HEK293T (cell line): Measurements from ENCODE around the gene TMX1.

Source experiments
- ELF4 ChIP-seq: fragments of 450-650 bp; IDR thresholded peaks from 2 replicates; pipeline ENCODE4 v1.6.1; 2017; ENCODE audit warnings: antibody characterized with exemption
- FOXK2 ChIP-seq: fragments of 450-650 bp; IDR thresholded peaks from 2 replicates; pipeline ENCODE4 v1.6.1; 2016; ENCODE audit warnings: mild to moderate bottlenecking
- HDGF ChIP-seq: fragments of 450-650 bp; IDR thresholded peaks from 2 replicates; pipeline ENCODE4 v1.6.1; 2017; ENCODE audit warnings: antibody characterized with exemption, borderline replicate concordance
- L3MBTL2 ChIP-seq: fragments of 450-650 bp; conservative IDR thresholded peaks from 2 replicates; pipeline ENCODE4 v1.6.1; 2016; ENCODE audit warnings: mild to moderate bottlenecking
- LEF1 ChIP-seq: fragments of 450-650 bp; IDR thresholded peaks from 2 replicates; pipeline ENCODE4 v1.6.1; 2017; ENCODE audit warnings: mild to moderate bottlenecking, borderline replicate concordance
- TARDBP ChIP-seq: fragments of 450-650 bp; IDR thresholded peaks from 2 replicates; pipeline ENCODE4 v1.6.1; 2016
- ZNF384 ChIP-seq: fragments of 450-650 bp; IDR thresholded peaks from 2 replicates; pipeline ENCODE4 v1.6.1; 2016
- TF ChIP-seq, protein P1 (sequence below): fragments of 450-650 bp; IDR thresholded peaks from 2 replicates; pipeline ENCODE4 v1.6.1; 2016

GRCh38 chr14:51305751-51306150 is 65.7 kb downstream of the TMX1 start:
- TF ChIP-seq, protein P1, sequence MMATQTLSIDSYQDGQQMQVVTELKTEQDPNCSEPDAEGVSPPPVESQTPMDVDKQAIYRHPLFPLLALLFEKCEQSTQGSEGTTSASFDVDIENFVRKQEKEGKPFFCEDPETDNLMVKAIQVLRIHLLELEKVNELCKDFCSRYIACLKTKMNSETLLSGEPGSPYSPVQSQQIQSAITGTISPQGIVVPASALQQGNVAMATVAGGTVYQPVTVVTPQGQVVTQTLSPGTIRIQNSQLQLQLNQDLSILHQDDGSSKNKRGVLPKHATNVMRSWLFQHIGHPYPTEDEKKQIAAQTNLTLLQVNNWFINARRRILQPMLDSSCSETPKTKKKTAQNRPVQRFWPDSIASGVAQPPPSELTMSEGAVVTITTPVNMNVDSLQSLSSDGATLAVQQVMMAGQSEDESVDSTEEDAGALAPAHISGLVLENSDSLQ: no peak
- no peak for TF ChIP-seq FOXK2
- TF ChIP-seq L3MBTL2: no peak
- TF ChIP-seq LEF1: no peak
- TF ChIP-seq HDGF: no peak
- no peak for TF ChIP-seq TARDBP
- TF ChIP-seq ELF4: no peak
- TF ChIP-seq ZNF384: no peak
